Stimulated activated naive CD8-positive, alpha-beta T cell treated with anti-CD3 and anti-CD28 coated beads, Interleukin-15, amount 100 ng/mL, for 72 hours (primary cell): ENCODE data around the gene MAFF.

ENCODE experiments used
- ATAC-seq: fragments of 150-1000 bp; cut with Tn5 transposase; 2 replicates; pipeline ENCODE4 v1.10.0; 2021; ENCODE audit warnings: mild to moderate bottlenecking, moderate library complexity
- DNase-seq, 2 donors: peaks; one replicate each; pipeline ENCODE4 v3.0.0; 2021 to 2022
- H3K27ac Mint-ChIP-seq, 2 donors: one replicate each; pipeline ENCODE4 v1.8.0; 2022; ENCODE audit warnings: mild to moderate bottlenecking in 2 of 2, mixed read lengths in 2 of 2, moderate library complexity in 2 of 2
- H3K27me3 Mint-ChIP-seq: one replicate; pipeline ENCODE4 v1.8.0; 2022; ENCODE audit warnings: mixed read lengths
- H3K4me1 Mint-ChIP-seq: one replicate; pipeline ENCODE4 v1.8.0; 2022; ENCODE audit warnings: mild to moderate bottlenecking, mixed read lengths
- H3K4me3 Mint-ChIP-seq, 2 donors: one replicate each; pipeline ENCODE4 v1.8.0; 2022; ENCODE audit warnings: mild to moderate bottlenecking in 2 of 2, mixed read lengths in 2 of 2, moderate library complexity in 1 of 2
- H3K9me3 Mint-ChIP-seq, 2 donors: one replicate each; pipeline ENCODE4 v1.8.0; 2022; ENCODE audit warnings: mixed read lengths in 2 of 2

The MAFF gene

GRCh38 chr22:38208551-38208968 lies 6.8 kb downstream of the MAFF start:
- Mint-ChIP-seq H3K4me1 (peaks cover 51% of the 10 kb centered on the region), H3K9me3 (no peaks in the 10 kb centered on the region), H3K4me3 (no peak overlapping the region), H3K27ac (no peak overlapping the region), H3K27me3 (no peaks in the 10 kb centered on the region)
- ATAC-seq = no peak
- DNase-seq = no peak

GRCh38 chr22:38211556-38211955 lies 9.8 kb downstream of the MAFF start:
- H3K27ac Mint-ChIP-seq = no peak overlapping the region

GRCh38 chr22:38212442-38212841 lies 10.6 kb downstream of the MAFF start:
- no peak overlapping the region for H3K4me3 Mint-ChIP-seq
- H3K9me3 Mint-ChIP-seq = no peaks in the 10 kb centered on the region
- DNase-seq (no peak), ATAC-seq (no peak)
- peaks cover 44% of the 10 kb centered on the region for H3K4me1 Mint-ChIP-seq
- no peaks in the 10 kb centered on the region for H3K27me3 Mint-ChIP-seq
- H3K27ac Mint-ChIP-seq = no peak overlapping the region

More at GRCh38 chr22:38211556-38211955, 9.8 kb downstream of the MAFF start:
- Mint-ChIP-seq H3K4me3 (no peak overlapping the region), H3K9me3 (no peaks in the 10 kb centered on the region), H3K4me1 (peaks cover 44% of the 10 kb centered on the region), H3K27me3 (no peaks in the 10 kb centered on the region)
- no peak for ATAC-seq
- no peak for DNase-seq

GRCh38 chr22:38213319-38213989 lies 11.7 kb downstream of the MAFF start:
- DNase-seq (no peak), ATAC-seq (no peak)
- no peaks in the 10 kb centered on the region for H3K9me3 Mint-ChIP-seq
- no peaks in the 10 kb centered on the region for H3K27me3 Mint-ChIP-seq
- H3K4me1 Mint-ChIP-seq = peaks cover 44% of the 10 kb centered on the region
- peak overlapping the region in 1 of 2 donors; percentile 13 for H3K27ac Mint-ChIP-seq
- H3K4me3 Mint-ChIP-seq = no peak overlapping the region

GRCh38 chr22:38213990-38214301 lies 12.2 kb downstream of the MAFF start:
- ATAC-seq (no peak), DNase-seq (no peak)
- Mint-ChIP-seq H3K27ac (no peak overlapping the region), H3K27me3 (no peaks in the 10 kb centered on the region), H3K4me3 (peak overlapping the region in 1 of 2 donors; percentile 38), H3K9me3 (no peaks in the 10 kb centered on the region), H3K4me1 (peaks cover 44% of the 10 kb centered on the region)

GRCh38 chr22:38214302-38215056 lies 12.7 kb downstream of the MAFF start:
- peak; percentile 59 for ATAC-seq
- peak; percentile 44 to 48 for DNase-seq
- H3K9me3 Mint-ChIP-seq = no peaks in the 10 kb centered on the region
- no peaks in the 10 kb centered on the region for H3K27me3 Mint-ChIP-seq
- no peak overlapping the region for H3K27ac Mint-ChIP-seq
- H3K4me1 Mint-ChIP-seq = peaks cover 46% of the 10 kb centered on the region
- H3K4me3 Mint-ChIP-seq = peak overlapping the region; percentile 4 to 50

GRCh38 chr22:38215156-38216038 lies 13.6 kb downstream of the MAFF start:
- Mint-ChIP-seq H3K4me3 (peak overlapping the region; percentile 4 to 50), H3K27ac (peak overlapping the region in 1 of 2 donors; percentile 29), H3K4me1 (peaks cover 44% of the 10 kb centered on the region), H3K27me3 (no peaks in the 10 kb centered on the region), H3K9me3 (no peaks in the 10 kb centered on the region)
- DNase-seq (no peak), ATAC-seq (no peak)

GRCh38 chr22:38218661-38219622 lies 17.1 kb downstream of the MAFF start:
- H3K4me1 Mint-ChIP-seq = peaks cover 37% of the 10 kb centered on the region
- no peaks in the 10 kb centered on the region for H3K27me3 Mint-ChIP-seq
- peak overlapping the region in 1 of 2 donors; percentile 10 for H3K4me3 Mint-ChIP-seq
- peak overlapping the region; percentile 6 to 62 for H3K27ac Mint-ChIP-seq
- H3K9me3 Mint-ChIP-seq = no peaks in the 10 kb centered on the region
- no peak for DNase-seq
- no peak for ATAC-seq

GRCh38 chr22:38219632-38220031 lies 17.8 kb downstream of the MAFF start:
- ATAC-seq (no peak), DNase-seq (no peak)
- H3K4me3 Mint-ChIP-seq = no peak overlapping the region
- peak overlapping the region in 1 of 2 donors; percentile 62 for H3K27ac Mint-ChIP-seq
- H3K4me1 Mint-ChIP-seq = peaks cover 32% of the 10 kb centered on the region
- H3K27me3 Mint-ChIP-seq = no peaks in the 10 kb centered on the region
- no peaks in the 10 kb centered on the region for H3K9me3 Mint-ChIP-seq

- peak; percentile 12 for ATAC-seq
- peaks cover 27% of the 10 kb centered on the region for H3K4me1 Mint-ChIP-seq
- no peak for DNase-seq
- H3K27me3 Mint-ChIP-seq = no peaks in the 10 kb centered on the region
- peak overlapping the region; percentile 86 to 93 for H3K27ac Mint-ChIP-seq
- H3K9me3 Mint-ChIP-seq = no peaks in the 10 kb centered on the region
- H3K4me3 Mint-ChIP-seq = no peak overlapping the region
These were observed 18.4 kb downstream of the MAFF start for GRCh38 chr22:38220163-38220562.

- Mint-ChIP-seq H3K4me1 (peaks cover 25% of the 10 kb centered on the region), H3K27ac (peak overlapping the region; percentile 31 to 93), H3K27me3 (no peaks in the 10 kb centered on the region), H3K4me3 (no peak overlapping the region), H3K9me3 (no peaks in the 10 kb centered on the region)
- DNase-seq (no peak), ATAC-seq (peak; percentile 18)
These were observed 19.0 kb downstream of the MAFF start for GRCh38 chr22:38220653-38221386.

GRCh38 chr22:38221407-38221806 lies 19.6 kb downstream of the MAFF start:
- H3K4me3 Mint-ChIP-seq = no peak overlapping the region
- H3K27ac Mint-ChIP-seq = peak overlapping the region in 1 of 2 donors; percentile 29
- DNase-seq = no peak
- H3K4me1 Mint-ChIP-seq = peaks cover 25% of the 10 kb centered on the region
- no peak for ATAC-seq
- H3K27me3 Mint-ChIP-seq = no peaks in the 10 kb centered on the region
- no peaks in the 10 kb centered on the region for H3K9me3 Mint-ChIP-seq

GRCh38 chr22:38221908-38222796 lies 20.4 kb downstream of the MAFF start:
- Mint-ChIP-seq H3K27me3 (no peaks in the 10 kb centered on the region), H3K4me1 (peaks cover 25% of the 10 kb centered on the region), H3K27ac (no peak overlapping the region), H3K9me3 (no peaks in the 10 kb centered on the region), H3K4me3 (no peak overlapping the region)
- no peak for DNase-seq
- peak; percentile 32 for ATAC-seq

GRCh38 chr22:38222797-38223119 lies 21.0 kb downstream of the MAFF start:
- H3K4me1 Mint-ChIP-seq = peaks cover 25% of the 10 kb centered on the region
- no peaks in the 10 kb centered on the region for H3K9me3 Mint-ChIP-seq
- no peak for ATAC-seq
- H3K27me3 Mint-ChIP-seq = no peaks in the 10 kb centered on the region
- H3K27ac Mint-ChIP-seq = no peak overlapping the region
- H3K4me3 Mint-ChIP-seq = no peak overlapping the region
- DNase-seq = no peak
